ENCODE data around the gene FLT1.

DNA sequence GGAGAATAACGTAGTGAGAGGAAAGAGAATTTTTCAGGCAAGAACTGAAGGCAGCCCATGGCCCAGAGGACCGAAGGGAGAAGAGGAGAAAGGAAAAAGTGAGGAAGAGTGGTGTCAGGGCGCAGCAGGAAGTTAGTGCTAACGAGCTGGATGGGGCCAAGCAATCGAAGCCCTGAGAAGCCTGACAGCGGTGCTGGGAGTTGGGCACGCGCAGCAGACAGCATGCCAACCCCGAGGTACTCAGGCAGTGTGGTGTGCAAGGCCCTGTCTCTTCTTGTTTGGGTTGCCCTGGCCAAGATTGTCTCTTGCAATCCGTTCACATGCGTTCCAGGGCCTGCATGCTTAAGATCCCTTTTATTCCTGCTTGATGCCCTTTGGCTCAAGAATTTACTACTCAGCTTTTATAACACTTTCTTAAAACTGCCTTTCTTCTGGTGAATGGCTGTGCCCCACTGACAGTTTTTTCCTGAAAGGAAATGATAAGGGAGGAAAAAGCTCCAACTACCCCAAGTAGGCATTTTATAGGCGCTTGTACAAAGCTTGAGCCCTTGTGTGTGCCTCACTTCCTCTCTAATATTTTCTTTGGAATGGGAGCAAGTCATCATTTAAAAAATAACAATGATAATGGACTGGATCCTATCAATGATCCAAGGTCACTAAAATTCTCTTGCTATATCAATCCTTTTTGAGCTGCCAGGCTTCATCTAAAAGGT lies 115.4 kb downstream of the FLT1 start:
- TF ChIP-seq, protein P1, sequence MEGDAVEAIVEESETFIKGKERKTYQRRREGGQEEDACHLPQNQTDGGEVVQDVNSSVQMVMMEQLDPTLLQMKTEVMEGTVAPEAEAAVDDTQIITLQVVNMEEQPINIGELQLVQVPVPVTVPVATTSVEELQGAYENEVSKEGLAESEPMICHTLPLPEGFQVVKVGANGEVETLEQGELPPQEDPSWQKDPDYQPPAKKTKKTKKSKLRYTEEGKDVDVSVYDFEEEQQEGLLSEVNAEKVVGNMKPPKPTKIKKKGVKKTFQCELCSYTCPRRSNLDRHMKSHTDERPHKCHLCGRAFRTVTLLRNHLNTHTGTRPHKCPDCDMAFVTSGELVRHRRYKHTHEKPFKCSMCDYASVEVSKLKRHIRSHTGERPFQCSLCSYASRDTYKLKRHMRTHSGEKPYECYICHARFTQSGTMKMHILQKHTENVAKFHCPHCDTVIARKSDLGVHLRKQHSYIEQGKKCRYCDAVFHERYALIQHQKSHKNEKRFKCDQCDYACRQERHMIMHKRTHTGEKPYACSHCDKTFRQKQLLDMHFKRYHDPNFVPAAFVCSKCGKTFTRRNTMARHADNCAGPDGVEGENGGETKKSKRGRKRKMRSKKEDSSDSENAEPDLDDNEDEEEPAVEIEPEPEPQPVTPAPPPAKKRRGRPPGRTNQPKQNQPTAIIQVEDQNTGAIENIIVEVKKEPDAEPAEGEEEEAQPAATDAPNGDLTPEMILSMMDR (IDR thresholded peaks at IDR 0.05; ENCODE audit: insufficient read depth, low read length): no peak
- TF ChIP-seq, protein P2, sequence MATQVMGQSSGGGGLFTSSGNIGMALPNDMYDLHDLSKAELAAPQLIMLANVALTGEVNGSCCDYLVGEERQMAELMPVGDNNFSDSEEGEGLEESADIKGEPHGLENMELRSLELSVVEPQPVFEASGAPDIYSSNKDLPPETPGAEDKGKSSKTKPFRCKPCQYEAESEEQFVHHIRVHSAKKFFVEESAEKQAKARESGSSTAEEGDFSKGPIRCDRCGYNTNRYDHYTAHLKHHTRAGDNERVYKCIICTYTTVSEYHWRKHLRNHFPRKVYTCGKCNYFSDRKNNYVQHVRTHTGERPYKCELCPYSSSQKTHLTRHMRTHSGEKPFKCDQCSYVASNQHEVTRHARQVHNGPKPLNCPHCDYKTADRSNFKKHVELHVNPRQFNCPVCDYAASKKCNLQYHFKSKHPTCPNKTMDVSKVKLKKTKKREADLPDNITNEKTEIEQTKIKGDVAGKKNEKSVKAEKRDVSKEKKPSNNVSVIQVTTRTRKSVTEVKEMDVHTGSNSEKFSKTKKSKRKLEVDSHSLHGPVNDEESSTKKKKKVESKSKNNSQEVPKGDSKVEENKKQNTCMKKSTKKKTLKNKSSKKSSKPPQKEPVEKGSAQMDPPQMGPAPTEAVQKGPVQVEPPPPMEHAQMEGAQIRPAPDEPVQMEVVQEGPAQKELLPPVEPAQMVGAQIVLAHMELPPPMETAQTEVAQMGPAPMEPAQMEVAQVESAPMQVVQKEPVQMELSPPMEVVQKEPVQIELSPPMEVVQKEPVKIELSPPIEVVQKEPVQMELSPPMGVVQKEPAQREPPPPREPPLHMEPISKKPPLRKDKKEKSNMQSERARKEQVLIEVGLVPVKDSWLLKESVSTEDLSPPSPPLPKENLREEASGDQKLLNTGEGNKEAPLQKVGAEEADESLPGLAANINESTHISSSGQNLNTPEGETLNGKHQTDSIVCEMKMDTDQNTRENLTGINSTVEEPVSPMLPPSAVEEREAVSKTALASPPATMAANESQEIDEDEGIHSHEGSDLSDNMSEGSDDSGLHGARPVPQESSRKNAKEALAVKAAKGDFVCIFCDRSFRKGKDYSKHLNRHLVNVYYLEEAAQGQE (IDR thresholded peaks at IDR 0.05; ENCODE audit: insufficient replicate concordance, low read depth): no peak
- no peak for TF ChIP-seq POLR2AphosphoS5 (IDR thresholded peaks at IDR 0.05; ENCODE audit: low read depth)

All from HL-60 (cell line).